T-helper 2 cell (primary cell): ENCODE measurements around the gene KLHDC2.
"Not testable (repeated sequence)": the region's sequence is repeated elsewhere in the genome, so short reads cannot be mapped to it uniquely, and the experiment has no call there.

Source experiments
- DNase-seq, 5 experiments: peaks; one replicate each; pipeline versions ENCODE4 v3.0.0 to v3.0.0-alpha.2; 2012 to 2022

KLHDC2 gene

GRCh38 chr14:49781040-49781439, 13.1 kb downstream of the KLHDC2 start:
- not testable (repeated sequence) for DNase-seq

GRCh38 chr14:49783394-49784014, 15.6 kb downstream of the KLHDC2 start:
- DNase-seq, result no peak

- no peak for DNase-seq
Measured at GRCh38 chr14:49786315-49786714, 18.4 kb downstream of the KLHDC2 start.

- DNase-seq, result no peak
Measured at GRCh38 chr14:49792618-49793017, 24.7 kb downstream of the KLHDC2 start.

- DNase-seq, result no peak
Measured at GRCh38 chr14:49796025-49796424, 28.1 kb downstream of the KLHDC2 start.

GRCh38 chr14:49808780-49809179, 40.8 kb downstream of the KLHDC2 start:
- DNase-seq, result no peak

- DNase-seq, result not testable (repeated sequence)
Measured at GRCh38 chr14:49816118-49816517, 48.2 kb downstream of the KLHDC2 start.

- DNase-seq, result no peak
Measured at GRCh38 chr14:49816844-49817243, 48.9 kb downstream of the KLHDC2 start.

GRCh38 chr14:49820176-49820575, 52.2 kb downstream of the KLHDC2 start:
- DNase-seq, result no peak

- no peak for DNase-seq
Measured at GRCh38 chr14:49828640-49829039, 60.7 kb downstream of the KLHDC2 start.
